Type B pancreatic cell (in vitro differentiated cells): Measurements from ENCODE around the gene SNORC. TPM values are rescaled to one million over a fixed set of nuclear protein-coding genes. Genes with fewer than 3 reads are reported as not detected.

Source experiments
- DNase-seq: peaks from one replicate; pipeline ENCODE4 v3.0.0; 2021; ENCODE audit warnings: mixed read lengths; ENCODE audit not compliant: unreplicated experiment; ENCODE audit errors: extremely low spot score
- H3K27ac Mint-ChIP-seq: 2 replicates; pipeline ENCODE4 v1.8.0; 2021; ENCODE audit warnings: mild to moderate bottlenecking, mixed read lengths
- H3K27me3 Mint-ChIP-seq: 2 replicates; pipeline ENCODE4 v1.8.0; 2021; ENCODE audit warnings: mixed read lengths
- H3K36me3 Mint-ChIP-seq: 2 replicates; pipeline ENCODE4 v1.8.0; 2021; ENCODE audit warnings: mixed read lengths
- H3K4me1 Mint-ChIP-seq: one replicate; pipeline ENCODE4 v1.8.0; 2021; ENCODE audit warnings: mixed read lengths; ENCODE audit not compliant: unreplicated experiment
- H3K4me3 Mint-ChIP-seq: 2 replicates; pipeline ENCODE4 v1.8.0; 2021; ENCODE audit warnings: mild to moderate bottlenecking, mixed read lengths
- H3K9me3 Mint-ChIP-seq: 2 replicates; pipeline ENCODE4 v1.8.0; 2021; ENCODE audit warnings: mixed read lengths
- CTCF ChIP-seq: fragments of 200-600 bp; sonication (generic); conservative IDR thresholded peaks from 2 replicates; pipeline ENCODE4 v1.5.0; 2021; ENCODE audit warnings: antibody characterized with exemption, mild to moderate bottlenecking
- long read RNA-seq: library from polyadenylated mRNA; unstranded; transcript quantifications from one replicate; pipeline ENCODE4 v2.0.0, GENCODE V29; 2020
- total RNA-seq: library from RNA; stranded (reverse); gene quantifications from 2 replicates; pipeline ENCODE4 v1.2.1, GENCODE V29; 2021; ENCODE audit warnings: low replicate concordance

Gene SNORC
- 7.1 and 28.9 TPM in 2 replicates for total RNA-seq
- long read RNA-seq, partial matches to known transcripts, result 0 of 7 reads
- long read RNA-seq, other reads (novel, unspliced or antisense), result 6 of 7 reads

GRCh38 chr2:232870018-232870765, at the start of gene SNORC:
Gene SNORC (plus strand): TSS chr2:232870264. CDS start chr2:232870342, 78 bp downstream.
- Mint-ChIP-seq H3K4me3 (no peak within 1 kb of the TSS), H3K9me3 (no peaks in the 10 kb centered on the region), H3K36me3 (no peaks in the 10 kb centered on the region), H3K27ac (peak within 1 kb of the TSS; percentile 39), H3K4me1 (peaks cover 4% of the 10 kb centered on the region), H3K27me3 (peaks cover 4% of the 10 kb centered on the region)
- DNase-seq, result no peak
- no peak for TF ChIP-seq CTCF

GRCh38 chr2:232829988-232830387, 40.1 kb upstream of the SNORC start:
- no peak overlapping the region for H3K4me3 Mint-ChIP-seq
- no peak for DNase-seq
- no peaks in the 10 kb centered on the region for H3K4me1 Mint-ChIP-seq
- peaks cover 3% of the 10 kb centered on the region for H3K9me3 Mint-ChIP-seq
- no peaks in the 10 kb centered on the region for H3K27me3 Mint-ChIP-seq
- H3K36me3 Mint-ChIP-seq, result peaks cover 50% of the 10 kb centered on the region
- TF ChIP-seq CTCF, result no peak
- H3K27ac Mint-ChIP-seq, result no peak overlapping the region

GRCh38 chr2:232831496-232831895, 38.6 kb upstream of the SNORC start:
- Mint-ChIP-seq H3K27me3 (no peaks in the 10 kb centered on the region), H3K27ac (no peak overlapping the region), H3K4me1 (peaks cover 5% of the 10 kb centered on the region), H3K4me3 (no peak overlapping the region), H3K36me3 (peaks cover 43% of the 10 kb centered on the region), H3K9me3 (no peaks in the 10 kb centered on the region)
- no peak for DNase-seq
- no peak for TF ChIP-seq CTCF

- Mint-ChIP-seq H3K36me3 (peaks cover 47% of the 10 kb centered on the region), H3K27me3 (no peaks in the 10 kb centered on the region), H3K9me3 (no peaks in the 10 kb centered on the region), H3K4me1 (peaks cover 9% of the 10 kb centered on the region), H3K27ac (peak overlapping the region; percentile 59), H3K4me3 (no peak overlapping the region)
- no peak for TF ChIP-seq CTCF
- no peak for DNase-seq
Measured at GRCh38 chr2:232833830-232834229, 36.2 kb upstream of the SNORC start.

GRCh38 chr2:232835687-232836208, 34.3 kb upstream of the SNORC start:
- Mint-ChIP-seq H3K27me3 (no peaks in the 10 kb centered on the region), H3K4me3 (no peak overlapping the region), H3K4me1 (peaks cover 9% of the 10 kb centered on the region), H3K9me3 (no peaks in the 10 kb centered on the region), H3K27ac (no peak overlapping the region), H3K36me3 (peaks cover 55% of the 10 kb centered on the region)
- no peak for TF ChIP-seq CTCF
- no peak for DNase-seq
